CD4-positive, alpha-beta T cell treated with Interleukin-15 for 4 hours (primary cell): Measurements from ENCODE around the gene BRAF.
"Not testable (repeated sequence)": the region's sequence is repeated elsewhere in the genome, so short reads cannot be mapped to it uniquely, and the experiment has no call there.

Experiments used
- DNase-seq: peaks from one replicate; pipeline ENCODE4 v3.0.0-alpha.2; 2020; ENCODE audit warnings: low spot score

Gene BRAF

GRCh38 chr7:140679186-140679585 lies 245.5 kb downstream of the BRAF start:
- no peak for DNase-seq

- no peak for DNase-seq
Measured at GRCh38 chr7:140678816-140679130, 246.0 kb downstream of the BRAF start.

- DNase-seq = no peak
Measured at GRCh38 chr7:140678081-140678815, 246.5 kb downstream of the BRAF start.

- no peak for DNase-seq
Measured at GRCh38 chr7:140677496-140677895, 247.2 kb downstream of the BRAF start.

GRCh38 chr7:140676956-140677355 lies 247.8 kb downstream of the BRAF start:
- DNase-seq = not testable (repeated sequence)

GRCh38 chr7:140676306-140676705 lies 248.4 kb downstream of the BRAF start:
- no peak for DNase-seq

- DNase-seq = no peak
Measured at GRCh38 chr7:140675726-140676125, 249.0 kb downstream of the BRAF start.

GRCh38 chr7:140674899-140675701 lies 249.6 kb downstream of the BRAF start:
- DNase-seq = no peak

GRCh38 chr7:140674356-140674800 lies 250.4 kb downstream of the BRAF start:
- DNase-seq = no peak

GRCh38 chr7:140673774-140674155 lies 251.0 kb downstream of the BRAF start:
- no peak for DNase-seq

- peak; percentile 47 for DNase-seq
Measured at GRCh38 chr7:140673063-140673773, 251.5 kb downstream of the BRAF start.

- DNase-seq = peak; percentile 53
Measured at GRCh38 chr7:140672382-140673062, 252.2 kb downstream of the BRAF start, which contains the start of gene ADCK2. TSS of gene ADCK2 (plus strand) at chr7:140672945. CDS start at chr7:140673331, 386 bp downstream.

- DNase-seq = no peak
Measured at GRCh38 chr7:140671966-140672365, 252.8 kb downstream of the BRAF start.

- no peak for DNase-seq
Measured at GRCh38 chr7:140670343-140670935, 254.3 kb downstream of the BRAF start.

GRCh38 chr7:140669862-140670261 lies 254.9 kb downstream of the BRAF start:
- not testable (repeated sequence) for DNase-seq

- DNase-seq = no peak
Measured at GRCh38 chr7:140669352-140669751, 255.4 kb downstream of the BRAF start.
